Fibroblast of skin of scalp (primary cell): Measurements from ENCODE around the gene DDX53. TPM values are rescaled to one million over a fixed set of nuclear protein-coding genes. Genes with fewer than 3 reads are reported as not detected.

Experiments used
- DNase-seq: peaks from one replicate; pipeline ENCODE4 v3.0.0-alpha.2; 2013
- polyA plus RNA-seq, 2 experiments: library from polyadenylated mRNA; unstranded; fragments of 120-200 nt; gene quantifications; one replicate each; pipeline ENCODE4 v1.2.1, GENCODE V29; 2013; ENCODE audit not compliant: insufficient read length in 2 of 2

The DDX53 gene
- not detected for polyA plus RNA-seq (2013, experiment 1 of 2; ENCODE audit: insufficient read length)
- polyA plus RNA-seq (2013, experiment 2 of 2; ENCODE audit: insufficient read length), result not detected

- DNase-seq, result no peak
Observed at GRCh38 chrX:22999696-23000223, at the start of gene DDX53. Gene DDX53, plus strand, starts transcription at chrX:22999960. Its CDS starts 98 bp downstream, at chrX:23000058.

GRCh38 chrX:22950269-22951266, 49.2 kb upstream of the DDX53 start:
- DNase-seq, result peak; percentile 93

- DNase-seq, result peak; percentile 20
Observed at GRCh38 chrX:22952010-22952409, 47.8 kb upstream of the DDX53 start.

- DNase-seq, result no peak
Observed at GRCh38 chrX:22958250-22958649, 41.5 kb upstream of the DDX53 start.

GRCh38 chrX:22959204-22959920, 40.4 kb upstream of the DDX53 start:
- DNase-seq, result peak; percentile 2

- peak; percentile 43 for DNase-seq
Observed at GRCh38 chrX:22963196-22963595, 36.6 kb upstream of the DDX53 start.

GRCh38 chrX:22968494-22968893, 31.3 kb upstream of the DDX53 start:
- no peak for DNase-seq

GRCh38 chrX:22969411-22969810, 30.3 kb upstream of the DDX53 start:
- peak; percentile 75 for DNase-seq

- DNase-seq, result no peak
Observed at GRCh38 chrX:22970861-22971260, 28.9 kb upstream of the DDX53 start.

- DNase-seq, result no peak
Observed at GRCh38 chrX:22974616-22975015, 25.1 kb upstream of the DDX53 start.

GRCh38 chrX:22975786-22976185, 24.0 kb upstream of the DDX53 start:
- DNase-seq, result no peak

- no peak for DNase-seq
Observed at GRCh38 chrX:22985958-22986357, 13.8 kb upstream of the DDX53 start.

GRCh38 chrX:22987452-22987851, 12.3 kb upstream of the DDX53 start:
- peak; percentile 43 for DNase-seq

- DNase-seq, result peak; percentile 74
Observed at GRCh38 chrX:23003116-23003515, 3.4 kb downstream of the DDX53 start.

GRCh38 chrX:23008431-23009099, 8.8 kb downstream of the DDX53 start:
- DNase-seq, result peak; percentile 39

- no peak for DNase-seq
Observed at GRCh38 chrX:23012162-23012561, 12.4 kb downstream of the DDX53 start.

- no peak for DNase-seq
Observed at GRCh38 chrX:23012636-23013035, 12.9 kb downstream of the DDX53 start.

GRCh38 chrX:23013366-23013765, 13.6 kb downstream of the DDX53 start:
- DNase-seq, result no peak

- no peak for DNase-seq
Observed at GRCh38 chrX:23031600-23031999, 31.8 kb downstream of the DDX53 start.

GRCh38 chrX:23035493-23035892, 35.7 kb downstream of the DDX53 start:
- DNase-seq, result no peak

- peak; percentile 25 for DNase-seq
Observed at GRCh38 chrX:23046443-23046842, 46.7 kb downstream of the DDX53 start.

- DNase-seq, result no peak
Observed at GRCh38 chrX:23048806-23049573, 49.2 kb downstream of the DDX53 start.
